NB4 (cell line): ENCODE measurements around the gene CSAG1.
"Not testable (repeated sequence)": the region's sequence is repeated elsewhere in the genome, so short reads cannot be mapped to it uniquely, and the experiment has no call there.

ENCODE experiments used
- DNase-seq: peaks from one replicate; pipeline ENCODE4 v3.0.0; 2010; ENCODE audit warnings: low read depth
- H3K4me3 ChIP-seq: one replicate; pipeline ENCODE4 v1.5.1; 2011; ENCODE audit warnings: mild to moderate bottlenecking, low read depth, low read length, moderate library complexity
- MYC ChIP-seq: IDR thresholded peaks from 2 replicates; pipeline ENCODE4 v1.6.1; 2011; ENCODE audit warnings: low read depth, low read length
- POLR2A ChIP-seq: IDR thresholded peaks from 2 replicates; pipeline ENCODE4 v1.6.1; 2011; ENCODE audit warnings: mild to moderate bottlenecking; ENCODE audit not compliant: insufficient read length; ENCODE audit errors: extremely low read depth
- TF ChIP-seq, protein P1 (sequence below): IDR thresholded peaks from 2 replicates; pipeline ENCODE4 v1.6.1; 2011; ENCODE audit warnings: low read depth, low read length
- TF ChIP-seq, protein P2 (sequence below): IDR thresholded peaks from one replicate; pipeline ENCODE4 v1.5.1; 2012; ENCODE audit warnings: low read depth, low read length

The CSAG1 gene, protein sequence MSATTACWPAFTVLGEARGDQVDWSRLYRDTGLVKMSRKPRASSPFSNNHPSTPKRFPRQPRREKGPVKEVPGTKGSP

DNA sequence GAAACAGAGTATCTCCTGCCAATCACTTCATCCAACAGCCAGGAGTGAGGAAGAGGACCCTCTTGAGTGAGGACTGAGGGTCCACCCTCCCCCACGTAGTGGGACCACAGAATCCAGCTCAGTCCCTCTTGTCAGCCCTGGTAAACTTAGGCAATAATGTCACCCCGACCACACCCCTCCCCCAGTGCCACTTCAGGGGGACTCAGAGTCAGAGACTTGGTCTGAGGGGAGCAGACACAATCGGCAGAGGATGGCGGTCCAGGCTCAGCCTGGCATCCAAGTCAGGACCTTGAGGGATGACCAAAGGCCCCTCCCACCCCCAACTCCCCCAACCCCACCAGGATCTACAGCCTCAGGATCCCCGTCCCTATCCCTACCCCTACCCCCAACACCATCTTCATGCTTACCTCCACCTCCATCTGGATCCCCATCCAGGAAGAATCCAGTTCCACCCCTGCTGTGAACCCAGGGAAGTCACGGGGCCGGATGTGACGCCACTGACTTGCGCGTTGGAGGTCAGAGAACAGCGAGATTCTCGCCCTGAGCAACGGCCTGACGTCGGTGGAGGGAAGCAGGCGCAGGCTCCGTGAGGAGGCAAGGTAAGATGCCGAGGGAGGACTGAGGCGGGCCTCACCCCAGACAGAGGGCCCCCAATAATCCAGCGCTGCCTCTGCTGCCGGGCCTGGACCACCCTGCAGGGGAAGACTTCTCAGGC lies at the start of gene CSAG1, which contains the start of gene MAGEA12:
Gene CSAG1 (minus strand): TSS at position 461 of the 715 bp plus-strand sequence. CDS start 1,261 bp downstream, outside the sequence.
Gene MAGEA12 (plus strand): TSS at position 497 of the 715 bp plus-strand sequence. CDS start 2,405 bp downstream, outside the sequence.
- no peak for DNase-seq
- TF ChIP-seq POLR2A: no peak
- TF ChIP-seq, protein P1, sequence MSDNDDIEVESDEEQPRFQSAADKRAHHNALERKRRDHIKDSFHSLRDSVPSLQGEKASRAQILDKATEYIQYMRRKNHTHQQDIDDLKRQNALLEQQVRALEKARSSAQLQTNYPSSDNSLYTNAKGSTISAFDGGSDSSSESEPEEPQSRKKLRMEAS: no peak
- TF ChIP-seq, protein P2, sequence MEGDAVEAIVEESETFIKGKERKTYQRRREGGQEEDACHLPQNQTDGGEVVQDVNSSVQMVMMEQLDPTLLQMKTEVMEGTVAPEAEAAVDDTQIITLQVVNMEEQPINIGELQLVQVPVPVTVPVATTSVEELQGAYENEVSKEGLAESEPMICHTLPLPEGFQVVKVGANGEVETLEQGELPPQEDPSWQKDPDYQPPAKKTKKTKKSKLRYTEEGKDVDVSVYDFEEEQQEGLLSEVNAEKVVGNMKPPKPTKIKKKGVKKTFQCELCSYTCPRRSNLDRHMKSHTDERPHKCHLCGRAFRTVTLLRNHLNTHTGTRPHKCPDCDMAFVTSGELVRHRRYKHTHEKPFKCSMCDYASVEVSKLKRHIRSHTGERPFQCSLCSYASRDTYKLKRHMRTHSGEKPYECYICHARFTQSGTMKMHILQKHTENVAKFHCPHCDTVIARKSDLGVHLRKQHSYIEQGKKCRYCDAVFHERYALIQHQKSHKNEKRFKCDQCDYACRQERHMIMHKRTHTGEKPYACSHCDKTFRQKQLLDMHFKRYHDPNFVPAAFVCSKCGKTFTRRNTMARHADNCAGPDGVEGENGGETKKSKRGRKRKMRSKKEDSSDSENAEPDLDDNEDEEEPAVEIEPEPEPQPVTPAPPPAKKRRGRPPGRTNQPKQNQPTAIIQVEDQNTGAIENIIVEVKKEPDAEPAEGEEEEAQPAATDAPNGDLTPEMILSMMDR: no peak
- H3K4me3 ChIP-seq: no peak within 1 kb of the TSS

DNA sequence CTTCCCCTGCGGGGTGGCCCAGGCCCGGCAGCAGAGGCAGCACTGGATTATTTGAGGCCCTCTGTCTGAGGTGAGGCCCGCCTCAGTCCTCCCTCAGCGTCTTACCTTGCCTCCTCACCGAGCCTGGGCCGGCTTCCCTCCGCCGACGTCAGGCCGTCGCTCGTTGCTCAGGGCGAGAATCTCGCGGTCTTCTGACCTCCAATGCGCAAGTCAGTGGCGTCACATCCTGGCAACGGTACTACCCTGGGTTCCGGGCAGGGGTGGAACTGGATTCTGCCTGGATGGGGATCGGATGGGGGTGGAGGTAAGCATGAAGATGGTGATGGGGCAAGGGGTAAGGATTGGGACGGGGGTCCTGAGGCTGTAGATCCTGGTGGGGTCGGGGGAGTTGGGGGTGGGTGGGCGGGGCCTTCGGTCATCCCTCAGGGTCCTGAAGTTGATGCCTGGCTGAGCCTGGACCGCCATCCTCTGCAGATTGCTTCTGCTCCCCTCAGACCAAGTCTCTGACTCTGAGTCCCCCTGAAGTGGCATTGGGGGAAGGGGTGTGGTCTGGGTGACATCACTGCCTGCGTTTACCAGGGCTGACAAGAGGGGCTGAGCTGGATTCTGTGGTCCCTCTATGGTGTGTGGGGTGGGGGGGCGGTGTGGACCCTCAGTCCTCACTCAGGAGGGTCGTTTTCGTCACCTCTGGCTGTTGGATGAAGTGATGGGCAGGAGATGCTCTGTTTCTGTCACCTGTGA lies 36.2 kb upstream of the CSAG1 start, which contains the start of gene MAGEA6:
Gene MAGEA6 (minus strand): TSS at position 141 of the 741 bp plus-strand sequence. CDS start 2,039 bp downstream, outside the sequence.
- not testable (repeated sequence) for H3K4me3 ChIP-seq

DNA sequence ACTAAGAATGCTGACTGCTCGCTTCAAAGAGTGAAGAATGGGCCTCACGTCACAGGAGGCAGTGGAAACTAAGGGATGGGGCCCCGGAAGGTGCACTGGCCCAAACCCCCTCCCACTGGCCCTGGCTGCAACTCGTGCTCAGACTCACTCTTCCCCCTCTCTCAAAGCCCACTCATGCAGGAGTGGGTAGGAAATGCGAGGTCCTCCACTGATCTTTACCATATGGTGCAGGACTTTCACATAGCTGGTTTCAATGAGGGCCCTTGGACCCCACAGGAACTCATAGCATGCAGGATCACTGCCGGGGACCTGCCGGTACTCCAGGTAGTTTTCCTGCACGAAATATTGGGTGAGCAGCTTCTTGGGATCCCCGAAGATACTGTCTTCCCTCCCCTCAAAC lies 33.0 kb upstream of the CSAG1 start:
- not testable (repeated sequence) for DNase-seq, H3K4me3 ChIP-seq

More for the DNA sequence above, 36.2 kb upstream of the CSAG1 start, which contains the start of gene MAGEA6:
- not testable (repeated sequence) for DNase-seq

DNA sequence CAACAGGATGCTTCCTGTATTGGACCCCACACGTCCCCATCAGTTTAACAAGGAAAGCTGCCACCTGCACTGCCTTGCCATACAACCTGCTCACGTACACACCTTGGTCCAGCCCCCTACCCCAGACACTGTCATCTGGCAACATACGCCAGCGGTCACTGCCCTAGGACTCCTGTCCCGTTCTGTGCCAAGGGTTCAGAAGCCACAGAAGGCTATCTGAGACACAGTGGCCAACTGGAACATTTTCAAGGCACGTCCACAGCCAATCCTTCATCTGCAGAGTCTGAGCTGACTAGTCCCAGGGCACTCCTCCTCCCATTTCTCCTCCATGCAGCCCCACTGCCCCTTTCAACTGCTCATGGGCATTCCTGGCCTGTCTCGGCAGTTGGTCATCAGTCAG lies 28.1 kb upstream of the CSAG1 start:
- DNase-seq: not testable (repeated sequence)

DNA sequence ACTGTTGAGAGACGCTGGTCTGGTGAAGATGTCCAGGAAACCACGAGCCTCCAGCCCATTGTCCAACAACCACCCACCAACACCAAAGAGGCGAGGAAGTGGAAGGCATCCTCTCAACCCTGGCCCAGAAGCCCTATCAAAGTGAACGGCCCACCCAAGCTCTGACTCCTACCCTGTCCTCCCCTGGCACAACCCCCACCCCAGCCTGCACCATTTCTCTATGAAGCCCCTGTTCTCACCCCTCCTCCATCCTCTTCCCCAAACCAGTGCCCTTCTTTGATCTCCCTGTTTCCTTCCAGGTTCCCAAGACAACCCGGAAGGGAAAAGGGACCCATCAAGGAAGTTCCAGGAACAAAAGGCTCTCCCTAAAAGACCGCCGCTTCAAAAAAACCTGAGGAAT lies 26.0 kb upstream of the CSAG1 start:
- not testable (repeated sequence) for H3K4me3 ChIP-seq, DNase-seq

More for the DNA sequence above, 28.1 kb upstream of the CSAG1 start:
- H3K4me3 ChIP-seq: not testable (repeated sequence)

DNA sequence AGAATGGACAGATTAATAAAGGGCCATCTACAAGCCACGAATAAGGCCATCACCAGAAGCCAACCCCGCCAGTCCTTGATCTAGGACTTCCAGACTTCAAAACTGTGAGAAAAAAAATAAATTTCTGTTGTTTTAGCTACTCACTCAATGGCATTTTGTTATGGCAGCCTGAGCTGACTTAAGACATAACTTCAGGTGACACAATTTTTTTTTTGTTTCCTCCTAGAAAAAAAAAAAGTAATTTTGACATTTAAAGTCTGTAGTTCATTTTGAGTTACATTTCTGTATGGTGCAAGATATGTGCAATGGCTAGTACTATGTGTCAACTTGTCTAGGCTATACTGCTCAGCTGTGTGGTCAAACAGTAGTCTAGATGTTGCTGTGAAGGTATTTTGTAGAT lies 25.4 kb upstream of the CSAG1 start, which contains the start of gene CSAG3:
Gene CSAG3 (plus strand): TSS at position 301 of the 400 bp plus-strand sequence.
- not testable (repeated sequence) for DNase-seq, H3K4me3 ChIP-seq

DNA sequence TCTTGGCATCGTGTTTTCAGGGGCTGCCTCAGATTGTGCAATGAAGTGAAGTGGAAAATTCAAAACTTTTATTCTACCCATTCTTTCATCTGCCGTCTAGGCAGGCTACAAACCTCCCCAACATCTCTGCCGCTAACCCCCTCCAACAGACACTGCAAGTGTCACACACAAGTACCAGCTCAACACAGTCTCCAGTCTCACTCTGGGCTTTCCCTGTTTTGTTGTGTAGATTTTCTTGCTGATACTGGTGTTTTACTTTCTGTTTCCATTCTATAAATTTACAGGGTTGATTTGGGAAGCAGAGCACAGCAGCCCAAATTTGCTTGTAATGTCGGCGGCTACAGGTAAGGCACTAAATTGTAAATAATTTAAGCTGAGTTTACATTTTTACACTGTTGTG lies 21.4 kb upstream of the CSAG1 start:
- not testable (repeated sequence) for DNase-seq, H3K4me3 ChIP-seq

DNA sequence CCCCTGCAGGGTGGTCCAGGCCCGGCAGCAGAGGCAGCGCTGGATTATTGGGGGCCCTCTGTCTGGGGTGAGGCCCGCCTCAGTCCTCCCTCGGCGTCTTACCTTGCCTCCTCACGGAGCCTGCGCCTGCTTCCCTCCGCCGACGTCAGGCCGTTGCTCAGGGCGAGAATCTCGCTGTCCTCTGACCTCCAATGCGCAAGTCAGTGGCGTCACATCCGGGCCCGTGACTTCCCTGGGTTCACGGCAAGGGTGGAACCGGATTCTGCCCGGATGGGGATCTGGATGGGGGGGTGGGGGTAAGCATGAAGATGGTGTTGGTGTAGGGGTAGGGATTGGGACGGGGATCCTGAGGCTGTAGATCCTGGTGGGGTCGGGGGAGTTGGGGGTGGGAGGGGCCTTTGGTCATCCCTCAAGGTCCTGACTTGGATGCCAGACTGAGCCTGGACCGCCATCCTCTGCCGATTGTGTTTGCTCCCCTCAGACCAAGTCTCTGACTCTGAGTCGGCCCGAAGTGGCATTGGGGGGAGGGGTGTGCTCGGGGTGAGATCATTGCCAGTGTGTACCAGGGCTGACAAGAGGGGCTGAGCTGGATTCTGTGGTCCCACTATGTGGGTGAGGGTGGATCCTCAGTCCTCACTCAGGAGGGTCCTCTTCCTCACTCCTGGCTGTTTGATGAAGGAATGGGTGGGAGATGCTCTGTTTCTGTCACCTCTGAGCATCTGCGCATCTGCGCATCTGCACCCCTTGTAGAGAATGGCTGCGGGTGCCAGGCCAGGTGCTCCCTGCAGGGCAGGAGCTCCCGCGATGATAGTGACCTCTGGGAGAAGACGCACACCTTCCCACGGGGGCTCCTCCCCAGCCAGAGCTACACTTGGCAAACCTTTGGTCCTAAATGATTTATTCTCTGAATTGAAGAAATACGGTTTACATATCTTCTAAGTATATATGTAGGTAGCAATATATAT lies 20.4 kb upstream of the CSAG1 start, which contains the start of gene MAGEA2:
Gene MAGEA2 (minus strand): TSS at position 157 of the 965 bp plus-strand sequence. CDS start 2,479 bp downstream, outside the sequence.
- DNase-seq, H3K4me3 ChIP-seq: not testable (repeated sequence)

DNA sequence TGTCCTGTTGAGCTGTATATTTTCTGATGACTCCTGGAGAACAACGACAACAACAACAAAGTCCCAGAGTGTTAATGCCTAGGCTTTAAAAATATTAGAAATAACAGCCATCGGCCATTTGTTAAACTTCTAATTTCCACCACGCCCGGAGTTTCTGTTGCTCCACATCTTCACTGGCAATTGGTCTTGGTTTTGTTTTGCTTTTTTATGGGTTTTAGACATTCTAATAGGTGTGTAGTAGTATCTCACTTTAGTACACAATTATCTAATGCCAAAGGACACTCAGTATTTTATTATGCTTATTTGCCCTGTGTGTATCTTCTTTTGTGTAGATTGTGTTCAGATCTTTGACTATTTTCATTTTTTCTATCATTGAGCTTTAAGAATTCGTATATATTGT lies 5.0 kb upstream of the CSAG1 start:
- DNase-seq: no peak
- TF ChIP-seq, protein P2: no peak
- TF ChIP-seq, protein P1: no peak
- TF ChIP-seq MYC (no peak), POLR2A (no peak)

DNA sequence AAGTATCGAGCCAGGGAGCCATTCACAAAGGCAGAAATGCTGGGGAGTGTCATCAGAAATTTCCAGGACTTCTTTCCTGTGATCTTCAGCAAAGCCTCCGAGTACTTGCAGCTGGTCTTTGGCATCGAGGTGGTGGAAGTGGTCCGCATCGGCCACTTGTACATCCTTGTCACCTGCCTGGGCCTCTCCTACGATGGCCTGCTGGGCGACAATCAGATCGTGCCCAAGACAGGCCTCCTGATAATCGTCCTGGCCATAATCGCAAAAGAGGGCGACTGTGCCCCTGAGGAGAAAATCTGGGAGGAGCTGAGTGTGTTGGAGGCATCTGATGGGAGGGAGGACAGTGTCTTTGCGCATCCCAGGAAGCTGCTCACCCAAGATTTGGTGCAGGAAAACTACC lies 3.0 kb upstream of the CSAG1 start:
- not testable (repeated sequence) for DNase-seq, H3K4me3 ChIP-seq

More for the DNA sequence above, 5.0 kb upstream of the CSAG1 start:
- no peak overlapping the region for H3K4me3 ChIP-seq
